Epithelial cell of prostate (primary cell): ENCODE data around the gene PRDM16.

Source experiments
- DNase-seq: peaks from one replicate; pipeline ENCODE4 v3.0.0-alpha.2; 2011; ENCODE audit warnings: low read depth, low spot score
- H3K27ac ChIP-seq: fragments of 450-650 bp; 2 replicates; pipeline ENCODE4 v1.5.1; 2017; ENCODE audit warnings: mild to moderate bottlenecking

Gene PRDM16

DNA sequence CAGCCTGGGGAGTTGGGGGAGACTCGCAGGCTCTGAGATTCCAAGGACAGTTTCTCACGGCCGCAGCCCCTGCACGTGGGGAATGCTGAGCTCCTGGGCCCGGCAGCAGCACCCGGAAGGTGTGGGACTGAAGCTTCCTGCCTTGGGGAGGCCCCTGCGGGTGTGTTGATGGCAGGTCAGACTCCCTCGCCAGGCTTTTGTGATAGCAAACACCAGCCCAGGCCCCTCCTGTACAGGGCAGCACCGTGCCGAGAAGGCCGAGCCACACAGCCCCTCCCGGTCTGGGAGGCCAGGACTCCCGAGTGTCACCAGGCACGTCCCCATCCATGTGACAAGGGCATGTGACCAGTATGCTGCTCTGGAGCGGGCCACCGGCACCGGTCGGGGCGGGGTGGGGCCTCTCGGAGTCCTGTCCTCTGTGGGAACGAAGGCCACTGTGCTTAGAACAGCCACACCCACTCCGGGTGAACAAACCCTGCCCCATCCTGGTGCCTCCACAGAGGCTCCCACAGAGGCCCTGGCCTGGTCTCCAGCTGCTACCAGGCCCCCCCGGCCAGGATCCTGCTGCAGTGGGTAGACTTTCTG, 354.3 kb downstream of the PRDM16 start:
- no peak overlapping the region for H3K27ac ChIP-seq
- DNase-seq = no peak

DNA sequence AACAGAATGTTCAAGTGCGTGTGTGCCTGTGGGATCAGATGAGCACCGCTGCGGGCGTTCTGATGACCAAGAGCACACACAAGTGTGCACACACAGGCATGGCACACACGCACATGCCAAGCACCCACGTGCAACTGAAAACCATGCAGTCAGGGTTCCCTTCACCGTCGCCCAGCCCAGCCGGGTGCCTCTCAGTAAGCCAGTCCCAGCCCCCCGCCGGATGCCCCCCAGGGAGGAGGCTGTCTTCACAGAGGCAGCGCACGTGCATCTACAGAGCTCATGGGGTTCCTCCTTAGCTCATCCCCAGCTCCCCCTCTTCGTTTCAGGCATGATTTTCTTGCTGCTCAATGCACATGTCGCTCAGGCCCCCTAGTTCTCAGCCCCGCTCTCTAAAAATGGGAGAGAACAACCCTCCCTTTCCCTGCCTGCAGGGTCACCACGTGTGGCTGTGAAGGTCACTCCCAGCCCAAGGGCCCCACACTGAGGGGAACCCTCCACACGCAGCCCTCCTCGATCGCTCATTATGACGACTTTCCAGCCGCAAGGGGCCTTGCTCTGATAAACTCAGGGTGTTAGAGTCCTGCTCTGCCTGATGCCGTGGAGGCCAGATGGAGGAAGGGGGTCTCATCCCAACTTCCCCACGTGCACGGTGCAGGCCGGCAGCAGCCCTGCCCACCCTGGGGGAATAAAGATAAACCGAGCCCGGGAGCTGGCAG, 355.1 kb downstream of the PRDM16 start:
- DNase-seq = no peak
- H3K27ac ChIP-seq = no peak overlapping the region

DNA sequence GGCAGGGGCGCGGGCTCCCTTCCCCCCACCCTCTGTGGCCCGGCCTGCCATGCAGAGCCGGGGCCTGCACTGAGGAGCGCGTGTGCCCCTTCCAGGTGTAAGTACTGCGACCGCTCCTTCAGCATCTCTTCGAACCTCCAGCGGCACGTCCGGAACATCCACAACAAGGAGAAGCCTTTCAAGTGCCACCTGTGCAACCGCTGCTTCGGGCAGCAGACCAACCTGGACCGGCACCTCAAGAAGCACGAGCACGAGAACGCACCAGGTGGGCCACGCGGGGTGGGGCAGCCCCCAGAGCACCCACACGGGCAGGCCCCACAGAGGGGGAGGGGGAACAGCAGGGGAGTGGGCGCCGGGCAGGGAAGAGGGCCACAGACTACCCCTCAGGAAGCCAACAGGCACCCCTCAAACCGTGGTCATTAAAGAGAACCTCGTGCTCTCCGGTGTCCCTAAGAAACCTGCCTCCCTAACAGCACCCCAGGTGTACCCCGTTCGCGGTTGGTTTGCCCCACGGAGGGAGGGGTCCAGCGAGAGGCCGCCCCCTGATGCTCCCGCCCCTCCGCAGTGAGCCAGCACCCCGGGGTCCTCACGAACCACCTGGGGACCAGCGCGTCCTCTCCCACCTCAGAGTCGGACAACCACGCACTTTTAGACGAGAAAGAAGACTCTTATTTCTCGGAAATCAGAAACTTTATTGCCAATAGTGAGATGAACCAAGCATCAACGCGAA, 356.6 kb downstream of the PRDM16 start:
- DNase-seq = no peak
- H3K27ac ChIP-seq = no peak overlapping the region

DNA sequence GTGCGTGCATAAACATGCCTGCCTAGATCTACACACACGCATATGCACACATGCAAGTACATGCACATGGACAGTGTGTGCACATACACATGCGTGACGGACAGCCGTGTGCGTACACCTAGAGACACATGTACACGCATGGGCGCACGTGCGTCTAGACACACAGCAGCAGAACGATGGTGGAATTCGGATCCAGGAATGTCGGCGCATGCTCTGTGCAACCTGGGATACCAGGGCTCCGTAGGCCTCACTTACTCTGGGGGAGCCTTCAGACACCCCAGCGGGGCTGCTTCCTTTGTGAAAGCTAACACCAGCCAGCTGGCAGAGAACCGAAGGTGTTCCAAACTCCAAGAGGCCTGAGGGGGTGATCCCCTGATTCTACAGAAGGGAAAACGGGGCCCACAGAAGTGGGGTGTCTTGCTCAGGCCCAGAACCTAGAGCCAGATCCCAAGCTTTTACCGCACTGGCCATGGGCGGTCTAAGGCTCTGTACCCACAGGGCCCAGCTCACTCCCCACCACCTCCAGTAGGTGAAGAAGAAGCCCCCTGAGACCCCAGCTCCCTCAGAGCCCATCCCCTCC, 358.0 kb downstream of the PRDM16 start:
- H3K27ac ChIP-seq = no peak overlapping the region
- no peak for DNase-seq

DNA sequence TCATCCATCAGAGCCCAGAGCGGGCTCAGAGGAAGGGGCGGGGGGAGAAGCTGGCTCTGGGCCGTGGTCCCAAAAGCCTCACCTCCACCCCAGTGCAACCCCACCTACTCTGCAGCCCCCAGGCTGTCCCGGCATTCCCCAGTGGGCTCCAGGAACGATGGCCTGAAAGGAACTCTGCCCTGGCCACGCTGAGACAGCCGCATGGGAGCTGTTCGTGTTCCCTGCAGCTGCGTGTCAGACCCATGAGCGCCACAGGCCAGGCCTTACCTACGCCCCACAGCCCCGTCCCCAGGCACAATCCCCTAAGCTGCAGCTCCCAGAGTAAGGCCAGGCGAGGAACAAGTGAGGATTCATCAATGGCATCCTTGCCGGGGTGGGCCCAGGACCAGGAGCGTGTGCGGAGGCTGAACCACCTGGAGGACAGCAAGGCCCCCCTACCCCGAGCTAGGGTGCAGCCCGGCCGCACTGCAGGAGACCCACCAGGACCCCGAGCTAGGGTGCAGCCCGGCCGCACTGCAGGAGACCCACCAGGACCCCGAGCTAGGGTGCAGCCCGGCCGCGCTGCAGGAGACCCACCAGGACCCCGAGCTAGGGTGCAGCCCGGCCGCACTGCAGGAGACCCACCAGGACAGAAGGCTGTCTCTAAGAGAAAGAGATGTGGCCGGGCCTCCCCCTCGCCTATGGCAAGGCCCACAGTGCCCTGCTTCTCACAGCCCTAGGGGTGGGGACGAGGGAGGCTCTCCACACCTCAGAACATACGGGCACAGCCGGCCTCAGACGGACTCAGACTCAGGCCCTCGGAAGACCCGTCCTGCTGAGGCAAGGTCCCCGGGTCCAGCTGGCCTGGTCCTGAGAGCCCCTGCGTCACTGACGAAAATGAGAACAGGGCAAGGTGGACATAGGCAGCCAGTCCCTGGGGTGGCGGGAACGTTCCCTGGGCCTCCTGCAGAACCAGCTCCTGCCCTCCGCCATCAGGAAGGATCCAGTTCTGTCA, 359.0 kb downstream of the PRDM16 start:
- H3K27ac ChIP-seq = no peak overlapping the region
- DNase-seq = no peak

DNA sequence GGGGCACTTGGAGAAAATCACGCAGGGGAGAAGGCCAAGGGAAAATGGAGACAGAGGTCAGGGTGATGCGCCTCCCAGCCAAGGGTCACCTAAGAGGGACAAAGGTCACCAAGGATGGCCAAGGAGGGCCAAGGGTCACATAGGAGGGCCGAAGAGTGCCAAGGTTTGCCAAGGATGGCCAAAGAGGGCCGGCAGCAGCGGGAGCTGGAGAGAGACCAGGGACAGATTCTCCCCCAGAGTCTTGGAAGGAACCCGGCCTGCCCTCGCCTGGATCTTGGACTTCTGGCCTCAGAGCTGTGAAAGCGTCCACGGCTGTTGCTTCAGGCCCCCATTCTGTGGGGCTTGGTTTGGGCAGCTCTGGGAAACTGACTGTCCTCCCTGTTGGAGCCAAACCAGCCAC, 359.9 kb downstream of the PRDM16 start:
- no peak for DNase-seq
- no peak overlapping the region for H3K27ac ChIP-seq

DNA sequence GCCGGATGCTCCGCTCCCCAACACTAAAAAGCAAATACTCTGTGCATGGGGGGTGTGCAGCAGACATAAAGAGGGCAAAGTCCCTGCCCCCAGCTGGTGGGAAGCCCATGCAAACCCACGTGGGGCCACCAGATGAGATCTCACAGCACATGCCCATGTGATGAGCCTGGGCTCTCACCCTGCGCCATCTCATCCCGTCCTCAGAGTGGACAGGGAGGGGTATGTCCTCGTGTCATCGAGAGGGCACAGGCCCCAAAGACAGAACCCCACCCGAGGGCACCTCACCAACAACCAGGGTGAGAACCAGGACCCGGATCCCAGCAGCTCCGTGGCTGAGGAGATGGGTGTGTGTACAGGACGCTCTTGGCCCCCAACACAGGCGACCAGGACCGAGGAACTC, 360.3 kb downstream of the PRDM16 start:
- H3K27ac ChIP-seq = no peak overlapping the region
- DNase-seq = no peak

DNA sequence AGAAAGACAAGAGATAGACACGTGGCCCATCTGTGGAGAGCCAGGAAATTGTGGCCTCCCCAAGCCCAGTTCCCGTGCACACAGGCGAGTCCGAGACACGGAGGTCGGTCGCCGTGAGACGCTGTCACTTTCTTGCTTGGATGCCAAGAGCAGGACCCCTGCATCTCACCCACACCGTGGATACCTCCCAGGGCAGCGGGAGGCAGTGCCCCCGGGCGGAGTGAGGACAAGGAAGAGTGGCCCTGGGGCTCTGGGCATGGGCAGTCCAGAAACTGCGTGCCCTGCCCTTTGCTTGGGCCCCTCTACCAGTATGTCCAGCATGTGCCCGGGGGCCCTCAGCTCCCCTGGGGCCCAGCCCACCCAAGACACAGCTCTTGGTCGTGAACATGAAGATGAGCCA, 360.8 kb downstream of the PRDM16 start:
- no peak overlapping the region for H3K27ac ChIP-seq
- no peak for DNase-seq

DNA sequence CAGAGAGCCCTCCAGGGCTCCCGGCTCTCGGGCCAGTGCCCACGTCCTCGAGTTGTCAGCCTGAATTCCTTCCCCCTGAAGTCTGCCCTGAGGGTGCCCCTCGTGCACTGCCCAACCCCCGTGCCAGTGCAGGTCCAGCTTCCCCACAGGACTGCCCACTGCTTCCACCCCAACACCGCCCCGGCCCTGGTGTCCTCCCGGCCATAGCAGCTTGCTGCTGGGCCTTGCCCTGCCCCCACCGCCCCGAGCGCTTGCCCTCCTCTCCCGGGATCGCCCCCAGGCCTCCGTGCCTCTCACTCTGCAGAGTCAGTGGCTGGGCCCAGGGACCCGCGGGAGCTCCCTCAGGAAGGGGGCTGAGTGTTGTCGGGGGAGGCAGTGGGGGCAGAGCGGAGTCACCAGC, 361.4 kb downstream of the PRDM16 start:
- no peak overlapping the region for H3K27ac ChIP-seq
- DNase-seq = no peak

DNA sequence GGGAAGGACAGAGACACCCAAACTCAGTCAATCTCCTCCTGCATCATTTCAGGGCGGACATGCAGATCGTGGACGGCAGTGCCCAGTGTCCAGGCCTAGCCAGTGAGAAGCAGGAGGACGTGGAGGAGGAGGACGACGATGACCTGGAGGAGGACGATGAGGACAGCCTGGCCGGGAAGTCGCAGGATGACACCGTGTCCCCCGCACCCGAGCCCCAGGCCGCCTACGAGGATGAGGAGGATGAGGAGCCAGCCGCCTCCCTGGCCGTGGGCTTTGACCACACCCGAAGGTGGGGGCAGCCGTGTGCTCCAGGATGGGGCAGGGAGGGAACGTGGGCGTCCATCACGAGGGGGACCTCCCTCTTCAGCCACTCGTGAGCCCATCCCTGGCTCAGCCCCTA, 361.8 kb downstream of the PRDM16 start:
- no peak overlapping the region for H3K27ac ChIP-seq
- no peak for DNase-seq

DNA sequence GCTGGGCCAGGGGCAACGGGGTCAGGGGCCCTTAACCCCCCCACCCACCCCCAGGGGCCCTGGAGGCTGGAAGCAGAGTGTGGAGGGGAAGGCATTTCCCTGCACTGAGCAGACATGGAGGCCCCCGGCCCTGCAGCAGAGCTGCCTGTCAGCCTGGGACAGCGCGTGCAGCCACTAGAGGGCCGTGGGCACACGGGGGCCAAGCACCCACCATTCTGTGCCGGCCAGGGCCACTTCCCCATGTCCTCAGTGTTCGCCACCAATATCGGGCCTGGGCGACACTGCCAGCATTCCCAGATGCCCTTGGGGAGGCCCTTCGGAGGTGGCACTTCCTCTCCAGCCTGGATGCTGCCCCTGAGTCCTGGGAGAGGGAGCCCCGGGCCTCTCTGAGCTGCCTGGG, 362.3 kb downstream of the PRDM16 start:
- no peak for DNase-seq
- H3K27ac ChIP-seq = no peak overlapping the region

DNA sequence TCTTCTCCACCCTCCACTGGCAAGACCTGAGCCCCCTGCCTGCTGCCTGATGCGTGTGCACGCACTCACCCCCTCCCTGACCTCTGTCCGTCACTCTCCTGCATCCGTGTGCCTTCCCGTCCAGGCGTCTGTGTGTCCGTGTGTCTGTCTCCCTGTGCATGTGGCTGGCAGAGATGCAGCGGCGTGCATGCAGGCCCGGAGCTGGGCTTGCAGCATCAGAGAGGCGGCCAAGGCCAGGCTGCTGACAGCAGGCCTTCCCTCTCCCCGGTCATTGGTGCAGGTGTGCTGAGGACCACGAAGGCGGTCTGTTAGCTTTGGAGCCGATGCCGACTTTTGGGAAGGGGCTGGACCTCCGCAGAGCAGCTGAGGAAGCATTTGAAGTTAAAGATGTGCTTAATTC, 362.7 kb downstream of the PRDM16 start:
- no peak for DNase-seq
- no peak overlapping the region for H3K27ac ChIP-seq

DNA sequence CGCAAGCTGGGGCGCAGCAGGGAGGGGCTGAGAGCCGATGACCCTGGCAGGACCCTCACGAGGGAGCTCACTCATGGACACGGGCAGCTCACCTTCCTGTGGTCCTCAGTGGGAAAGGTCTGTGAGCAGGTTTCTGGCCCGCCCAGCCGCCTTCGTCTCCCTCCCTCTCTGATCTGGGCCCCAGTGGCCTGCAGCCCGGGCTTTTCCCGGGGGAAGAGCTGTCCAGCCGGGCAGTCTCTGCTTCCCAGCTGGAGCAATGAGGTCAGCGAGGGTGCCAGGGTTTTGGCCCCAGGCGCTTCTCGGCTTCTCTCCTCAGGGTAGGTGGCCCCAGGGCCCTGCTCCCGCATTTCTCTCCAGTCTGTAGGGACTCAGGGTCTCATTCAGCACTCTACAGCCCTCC, 363.3 kb downstream of the PRDM16 start:
- no peak for DNase-seq
- H3K27ac ChIP-seq = no peak overlapping the region

DNA sequence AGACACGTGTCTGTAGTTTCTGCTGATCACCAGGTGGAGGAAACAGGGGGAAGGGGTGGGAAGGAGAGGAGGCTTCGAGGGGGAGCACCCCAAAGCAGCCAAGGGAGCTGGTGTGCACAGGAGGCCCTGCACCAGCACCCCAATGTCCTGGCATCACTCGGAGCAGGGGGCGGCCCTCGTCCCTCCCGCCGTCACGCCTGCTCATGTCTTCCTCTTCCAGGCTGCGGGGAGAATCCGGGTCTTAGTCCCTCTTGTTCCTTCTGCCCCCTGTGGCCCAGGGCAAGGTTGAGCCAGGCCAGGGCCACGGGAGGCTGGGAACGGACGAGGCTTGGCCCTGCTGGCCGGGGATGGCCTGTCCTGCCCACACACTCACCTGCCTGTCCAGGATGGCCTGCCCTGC, 364.1 kb downstream of the PRDM16 start:
- DNase-seq = no peak
- no peak overlapping the region for H3K27ac ChIP-seq

DNA sequence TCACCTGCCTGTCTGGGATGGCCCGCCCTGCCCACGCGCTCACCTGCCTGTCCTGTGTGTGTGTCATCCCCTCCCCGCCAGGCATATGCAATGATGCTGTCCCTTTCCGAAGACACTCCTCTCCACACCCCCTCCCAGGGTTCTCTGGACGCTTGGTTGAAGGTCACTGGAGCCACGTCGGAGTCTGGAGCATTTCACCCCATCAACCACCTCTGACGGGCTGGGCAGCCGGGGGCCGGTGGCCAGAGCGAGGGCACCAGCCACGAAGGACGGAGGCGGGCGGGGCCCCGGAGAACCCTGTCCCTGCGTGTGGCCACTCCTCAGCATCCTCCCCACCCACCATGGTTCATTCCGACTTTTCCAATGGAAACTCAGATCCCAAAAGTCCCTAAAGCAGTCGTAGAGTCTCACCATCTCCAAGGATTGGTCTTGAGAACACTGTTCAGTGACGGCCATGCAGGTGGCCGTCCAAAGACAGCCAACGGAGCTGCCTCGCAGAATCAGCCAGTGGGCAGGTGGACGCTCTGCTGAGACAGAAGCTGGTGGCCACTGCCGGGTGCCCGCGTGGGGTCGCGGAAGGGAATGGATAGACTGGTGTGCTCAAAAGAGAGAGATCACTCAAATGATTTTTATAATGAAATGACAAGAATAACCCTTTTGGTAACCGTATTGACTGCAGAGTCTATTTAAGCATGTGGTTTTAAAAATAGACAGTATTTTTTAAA, 364.8 kb downstream of the PRDM16 start:
- DNase-seq = no peak
- no peak overlapping the region for H3K27ac ChIP-seq

DNA sequence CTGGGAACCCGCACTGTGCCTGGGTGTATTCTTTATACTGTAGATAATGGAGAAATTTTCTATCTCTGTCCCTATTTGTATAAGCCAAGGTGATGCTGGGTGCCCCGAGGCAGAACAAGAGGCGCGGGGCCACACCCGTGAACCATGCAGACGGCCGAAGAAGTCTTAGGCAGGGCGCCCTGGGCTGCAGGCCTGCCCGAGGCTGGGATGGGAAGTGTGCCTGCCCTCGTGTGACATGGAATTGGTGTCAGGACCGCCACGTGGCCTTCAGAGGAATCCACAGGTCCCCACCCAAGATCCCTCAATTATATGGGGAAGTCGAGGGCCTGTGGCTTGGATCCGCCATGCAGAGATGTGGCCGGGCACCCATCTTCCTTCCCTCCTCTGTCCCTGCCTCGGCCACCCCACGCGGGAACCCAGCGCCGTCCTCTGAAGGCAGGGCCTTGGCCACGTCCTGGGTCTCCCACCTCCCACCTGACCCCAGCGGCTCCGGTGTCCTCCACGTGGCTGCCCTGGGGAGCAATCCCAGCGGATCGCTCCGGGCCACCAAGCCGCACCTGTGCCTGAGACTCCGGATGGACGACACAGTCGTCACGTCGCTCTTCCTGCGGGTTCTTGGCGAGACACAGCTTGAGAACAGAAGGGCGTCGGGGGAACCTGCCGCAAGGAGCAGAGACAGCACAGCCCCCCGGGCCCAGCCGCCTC, 365.6 kb downstream of the PRDM16 start:
- DNase-seq = no peak
- no peak overlapping the region for H3K27ac ChIP-seq

DNA sequence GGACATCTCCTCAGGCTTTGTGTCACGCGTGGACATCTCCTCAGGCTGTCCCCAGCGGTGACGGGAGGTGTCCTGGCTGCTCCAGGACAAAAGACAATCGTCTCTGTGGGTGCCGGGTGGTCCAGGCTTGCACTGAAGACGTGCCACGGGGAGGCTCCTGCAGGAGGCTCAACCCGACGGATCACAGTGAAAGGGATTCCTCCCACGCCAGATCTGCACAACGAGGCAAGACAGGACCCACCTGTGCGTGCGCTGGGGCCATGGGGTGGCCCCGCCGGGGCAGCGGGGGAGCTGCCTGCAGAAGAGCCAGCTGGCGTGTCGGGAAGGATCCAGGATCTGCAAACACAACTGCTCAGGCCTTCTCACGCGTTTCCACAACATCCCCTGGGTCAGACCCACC, 366.7 kb downstream of the PRDM16 start:
- H3K27ac ChIP-seq = no peak overlapping the region
- DNase-seq = no peak

DNA sequence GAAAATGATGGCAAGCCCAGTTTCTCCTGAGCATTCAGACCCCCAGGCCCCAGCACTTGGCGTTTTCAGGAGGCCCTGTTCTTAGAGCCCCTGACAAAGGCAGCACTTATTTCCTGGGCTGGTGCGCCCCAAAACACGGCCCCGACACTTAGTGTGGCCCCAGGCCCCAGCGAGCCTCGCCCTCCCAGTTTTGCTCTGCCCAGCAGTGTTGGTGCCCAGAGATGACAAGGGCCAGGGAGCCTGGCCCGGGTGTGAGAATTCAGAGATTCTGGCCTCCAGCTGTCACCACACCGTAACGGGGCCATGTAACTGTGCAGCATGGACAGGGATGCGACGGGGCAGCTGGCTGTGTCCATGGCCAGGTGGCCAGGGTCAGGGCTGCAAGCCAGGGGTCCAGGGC, 367.4 kb downstream of the PRDM16 start:
- H3K27ac ChIP-seq = no peak overlapping the region
- DNase-seq = no peak

DNA sequence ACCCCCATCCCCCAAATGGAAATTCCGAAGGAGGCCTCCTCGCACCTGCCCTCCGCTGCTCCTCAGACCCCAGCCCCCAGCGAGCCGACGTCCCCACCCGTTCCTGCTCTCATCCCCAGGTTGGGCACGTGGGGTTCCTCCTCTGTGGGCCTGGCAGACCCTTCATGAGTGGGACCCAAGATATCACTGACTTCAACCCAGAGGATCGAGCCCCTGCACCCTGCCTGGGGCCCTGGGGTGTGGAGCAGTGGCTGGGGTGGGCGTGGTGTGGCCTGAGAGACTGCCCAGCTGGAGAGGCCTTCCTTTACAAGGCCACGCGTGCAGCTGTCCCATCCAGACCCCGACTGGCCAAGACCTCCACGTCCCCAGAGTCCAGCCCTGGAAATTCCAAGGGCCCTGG, 367.9 kb downstream of the PRDM16 start:
- no peak for DNase-seq
- no peak overlapping the region for H3K27ac ChIP-seq
